C4-2B (cell line): ENCODE measurements around the gene TLX2.

Experiments
- ZFX ChIP-seq: fragments of 450-650 bp; IDR thresholded peaks from 2 replicates; pipeline ENCODE4 v1.6.1; 2017
- TF ChIP-seq, protein P1 (sequence below): fragments of 450-650 bp; conservative IDR thresholded peaks from 2 replicates; pipeline ENCODE4 v1.5.1; 2017; ENCODE audit warnings: mild to moderate bottlenecking

DNA sequence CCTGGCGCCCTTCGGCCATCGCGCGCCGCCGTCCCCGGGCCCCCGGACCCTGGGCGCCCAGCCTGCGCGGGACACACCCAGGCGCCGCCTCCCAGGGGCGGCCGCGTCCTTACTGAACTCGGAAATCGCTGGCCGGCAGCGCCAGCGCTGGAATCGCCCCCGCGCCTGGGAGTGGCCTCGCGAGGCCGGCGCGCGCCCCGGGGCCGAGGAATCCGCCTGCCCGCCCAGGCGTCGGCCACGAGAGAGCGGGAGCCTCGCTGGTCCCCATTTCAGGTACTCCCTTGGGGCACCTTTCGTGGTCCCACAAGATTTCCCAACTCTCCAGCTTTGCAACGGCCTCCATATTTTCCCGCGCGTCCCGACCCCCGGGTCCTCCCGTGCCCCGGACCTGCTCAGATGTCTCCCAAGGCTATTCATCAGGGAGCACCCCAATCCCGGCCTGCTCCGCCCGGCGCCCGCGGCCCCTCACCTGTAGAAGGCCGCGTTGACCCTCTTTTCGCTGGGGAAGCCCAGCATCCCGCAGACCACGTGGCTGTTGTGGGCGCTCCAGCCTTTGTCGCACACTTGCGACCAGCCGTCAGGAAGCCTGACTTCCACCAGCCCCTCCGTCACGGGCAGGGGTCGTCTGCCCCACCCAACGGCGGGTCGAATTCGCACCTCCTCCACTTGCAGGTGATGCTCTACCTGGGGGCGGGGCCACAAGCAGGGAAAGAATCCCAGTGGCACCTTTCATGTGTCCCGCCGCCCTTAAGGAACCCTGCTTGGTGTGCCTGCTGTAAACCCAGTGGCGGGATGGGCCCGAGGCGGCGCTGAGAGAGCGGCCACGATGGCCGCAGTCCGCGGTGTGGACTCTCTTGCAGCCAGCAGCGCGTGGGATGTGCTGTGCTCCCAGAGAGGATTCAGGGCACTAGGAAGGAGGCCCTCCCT, 34.9 kb downstream of the TLX2 start:
- TF ChIP-seq, protein P1, sequence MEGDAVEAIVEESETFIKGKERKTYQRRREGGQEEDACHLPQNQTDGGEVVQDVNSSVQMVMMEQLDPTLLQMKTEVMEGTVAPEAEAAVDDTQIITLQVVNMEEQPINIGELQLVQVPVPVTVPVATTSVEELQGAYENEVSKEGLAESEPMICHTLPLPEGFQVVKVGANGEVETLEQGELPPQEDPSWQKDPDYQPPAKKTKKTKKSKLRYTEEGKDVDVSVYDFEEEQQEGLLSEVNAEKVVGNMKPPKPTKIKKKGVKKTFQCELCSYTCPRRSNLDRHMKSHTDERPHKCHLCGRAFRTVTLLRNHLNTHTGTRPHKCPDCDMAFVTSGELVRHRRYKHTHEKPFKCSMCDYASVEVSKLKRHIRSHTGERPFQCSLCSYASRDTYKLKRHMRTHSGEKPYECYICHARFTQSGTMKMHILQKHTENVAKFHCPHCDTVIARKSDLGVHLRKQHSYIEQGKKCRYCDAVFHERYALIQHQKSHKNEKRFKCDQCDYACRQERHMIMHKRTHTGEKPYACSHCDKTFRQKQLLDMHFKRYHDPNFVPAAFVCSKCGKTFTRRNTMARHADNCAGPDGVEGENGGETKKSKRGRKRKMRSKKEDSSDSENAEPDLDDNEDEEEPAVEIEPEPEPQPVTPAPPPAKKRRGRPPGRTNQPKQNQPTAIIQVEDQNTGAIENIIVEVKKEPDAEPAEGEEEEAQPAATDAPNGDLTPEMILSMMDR, result no peak
- TF ChIP-seq ZFX, result peak; percentile 26; the same call in 1 of the 2 replicates
